GM12875 (cell line): ENCODE results near the gene PRM3.

Experiments used
- H3K4me3 ChIP-seq: one replicate; pipeline ENCODE4 v1.5.1; 2011; ENCODE audit warnings: low read depth, low read length, control low read depth
- TF ChIP-seq, protein P1 (sequence below): IDR thresholded peaks from 2 replicates; pipeline ENCODE4 v1.5.1; 2011; ENCODE audit warnings: low read depth, mild to moderate bottlenecking, control low read depth, inconsistent platforms, low read length, moderate library complexity, borderline replicate concordance; ENCODE audit not compliant: insufficient read depth

The PRM3 gene

DNA sequence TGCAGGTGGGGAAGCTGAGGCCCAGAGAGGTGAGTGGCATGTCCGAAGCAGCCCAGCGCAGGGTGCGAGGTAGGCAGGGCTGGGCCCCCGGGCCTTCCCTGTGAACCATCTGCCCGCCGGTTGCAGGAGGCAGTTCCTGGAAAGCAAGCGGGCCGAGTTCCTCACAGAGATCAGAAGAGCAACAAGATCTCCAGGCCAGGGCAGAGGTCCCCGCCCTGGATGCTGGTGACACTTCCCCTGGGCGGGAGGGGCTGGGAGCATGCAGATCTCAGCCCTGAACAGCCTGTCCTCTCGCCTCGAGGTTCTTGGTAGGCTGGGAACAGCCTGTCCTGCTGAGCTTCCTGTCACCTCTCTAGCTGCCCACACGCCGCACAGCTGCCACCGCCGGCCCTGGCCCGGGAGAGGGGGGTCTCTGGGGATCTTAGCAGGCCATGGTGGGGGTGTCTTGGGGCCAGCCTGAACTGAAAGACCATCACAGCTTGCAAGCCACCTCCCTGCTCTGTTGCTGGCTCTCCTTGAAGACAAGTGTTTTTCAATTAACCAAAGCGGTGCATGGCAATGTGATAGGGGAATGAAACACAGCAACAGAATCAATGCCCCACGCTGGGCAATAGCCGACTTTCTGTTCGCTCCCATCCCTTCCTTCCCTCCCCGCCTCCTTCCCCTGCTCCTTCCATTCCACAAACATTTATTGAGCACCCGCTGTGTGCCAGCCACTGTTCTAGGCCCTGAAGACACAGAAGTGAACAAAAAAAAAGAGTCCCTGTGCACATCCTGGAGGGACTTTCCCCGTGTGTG is 49.1 kb downstream of the PRM3 start:
- TF ChIP-seq, protein P1, sequence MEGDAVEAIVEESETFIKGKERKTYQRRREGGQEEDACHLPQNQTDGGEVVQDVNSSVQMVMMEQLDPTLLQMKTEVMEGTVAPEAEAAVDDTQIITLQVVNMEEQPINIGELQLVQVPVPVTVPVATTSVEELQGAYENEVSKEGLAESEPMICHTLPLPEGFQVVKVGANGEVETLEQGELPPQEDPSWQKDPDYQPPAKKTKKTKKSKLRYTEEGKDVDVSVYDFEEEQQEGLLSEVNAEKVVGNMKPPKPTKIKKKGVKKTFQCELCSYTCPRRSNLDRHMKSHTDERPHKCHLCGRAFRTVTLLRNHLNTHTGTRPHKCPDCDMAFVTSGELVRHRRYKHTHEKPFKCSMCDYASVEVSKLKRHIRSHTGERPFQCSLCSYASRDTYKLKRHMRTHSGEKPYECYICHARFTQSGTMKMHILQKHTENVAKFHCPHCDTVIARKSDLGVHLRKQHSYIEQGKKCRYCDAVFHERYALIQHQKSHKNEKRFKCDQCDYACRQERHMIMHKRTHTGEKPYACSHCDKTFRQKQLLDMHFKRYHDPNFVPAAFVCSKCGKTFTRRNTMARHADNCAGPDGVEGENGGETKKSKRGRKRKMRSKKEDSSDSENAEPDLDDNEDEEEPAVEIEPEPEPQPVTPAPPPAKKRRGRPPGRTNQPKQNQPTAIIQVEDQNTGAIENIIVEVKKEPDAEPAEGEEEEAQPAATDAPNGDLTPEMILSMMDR: no peak
- H3K4me3 ChIP-seq: no peak overlapping the region
